Measurements from ENCODE around the gene TCL1B. TPM values are rescaled to one million over a fixed set of nuclear protein-coding genes. Genes with fewer than 3 reads are reported as not detected.

The TCL1B gene
- total and polyA plus RNA-seq, 2 of the 4 experiments (the other 2 are of a cell fraction): not detected

DNA sequence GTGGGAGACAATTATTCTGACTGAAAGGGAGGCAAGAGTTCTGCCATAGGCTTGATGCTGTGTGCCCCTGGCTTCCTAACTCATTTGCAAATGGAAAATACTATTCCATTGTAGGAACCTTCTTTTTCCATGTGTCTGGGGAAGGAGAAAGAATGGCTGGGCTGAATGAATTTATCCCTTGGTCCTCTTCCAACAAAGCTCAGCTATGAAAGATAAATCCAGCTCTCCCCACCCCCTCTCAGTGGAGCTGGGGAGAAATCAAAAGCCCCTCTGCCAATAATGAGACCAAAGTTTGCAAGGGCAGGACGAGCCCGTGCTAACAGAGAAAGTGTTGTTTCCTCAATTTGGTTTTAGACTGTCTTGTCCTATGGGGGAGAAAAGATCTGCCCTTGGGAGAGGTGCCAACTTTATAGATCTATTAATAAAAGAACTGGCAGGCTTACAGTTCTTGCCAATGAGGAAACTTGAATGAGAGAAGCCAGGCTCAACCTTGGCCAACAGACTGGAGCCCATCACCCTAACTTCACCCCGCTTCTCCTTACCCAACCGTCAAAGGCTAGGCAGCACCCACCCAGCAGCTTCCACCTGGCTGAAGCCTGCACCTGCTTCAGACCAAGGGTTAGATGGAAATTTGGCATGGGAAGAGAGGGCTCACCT is 8.9 kb upstream of the TCL1B start:
- ATAC-seq (ENCODE audit: low read depth) (no peak), DNase-seq (no peak)
- Histone ChIP-seq H4K5ac (ENCODE audit: low read depth, low read length) (no peak overlapping the region), H3K27me3 (ENCODE audit: control insufficient read depth, insufficient read depth, low read length) (no peaks in the 10 kb centered on the region), H3K9ac (ENCODE audit: low read depth, low read length) (no peak overlapping the region), H3K56ac (ENCODE audit: extremely low read depth, insufficient read depth, low read length) (no peak overlapping the region), H3K4ac (ENCODE audit: low read depth, low read length) (no peak overlapping the region), H4K91ac (ENCODE audit: insufficient read depth, low read depth, low read length) (no peak overlapping the region), H3K9me3 (ENCODE audit: control insufficient read depth, insufficient read depth, low read length) (no peaks in the 10 kb centered on the region; the same call in 1 of the 2 replicates), H4K20me1 (ENCODE audit: insufficient read depth, low read length) (no peaks in the 10 kb centered on the region), H3K36me3 (ENCODE audit: control insufficient read depth, insufficient read depth, low read length) (no peaks in the 10 kb centered on the region), H3K4me3 (ENCODE audit: insufficient read depth, low read depth, low read length) (no peak overlapping the region), H2BK120ac (ENCODE audit: low read depth, low read length) (no peak overlapping the region), H2AK5ac (ENCODE audit: low read depth, low read length) (no peak overlapping the region), H3K14ac (replicated peaks; ENCODE audit: low read depth, low read length) (no peak overlapping the region), H2BK15ac (ENCODE audit: low read depth, low read length) (no peak overlapping the region), H4K8ac (ENCODE audit: low read depth in 2 of 2, low read length in 2 of 2) (no peak overlapping the region), H3K18ac (ENCODE audit: low read depth, low read length) (no peak overlapping the region), H3K4me1 (ENCODE audit: control insufficient read depth, insufficient read depth, low read length) (no peaks in the 10 kb centered on the region), H2AFZ (replicated peaks; ENCODE audit: low read length, poor library complexity) (no peak overlapping the region), H2AK9ac (replicated peaks; ENCODE audit: low read depth, low read length, poor library complexity) (no peak overlapping the region), H3K9me1 (ENCODE audit: insufficient read depth, low read length) (no peaks in the 10 kb centered on the region), H3K27ac (ENCODE audit: insufficient read depth, low read length) (no peak overlapping the region), H3K79me1 (ENCODE audit: low read depth in 1 of 2, low read length in 2 of 2) (no peaks in the 10 kb centered on the region), H3K23ac (ENCODE audit: low read depth, low read length) (no peak overlapping the region), H3K4me2 (ENCODE audit: low read depth, low read length) (no peak overlapping the region), H2BK5ac (ENCODE audit: low read depth, low read length, poor library complexity, severe bottlenecking) (no peak overlapping the region), H2BK20ac (ENCODE audit: low read depth, low read length) (no peak overlapping the region)
- intact Hi-C loops (cut with micrococcal nuclease): no loop called here
- dilution Hi-C loops (cut with HindIII; ENCODE audit: low sequenced_read_pairs, unreplicated experiment): no loop called here
- POLR2A ChIA-PET (ENCODE audit: unreplicated experiment): no interaction called here
- TF ChIP-seq NFE2L2 (IDR thresholded peaks at IDR 0.05; ENCODE audit: low read depth, low read length) (no peak), BHLHE40 (IDR thresholded peaks at IDR 0.05; ENCODE audit: low read depth, low read length) (no peak), MAFK (IDR thresholded peaks at IDR 0.05; ENCODE audit: low read depth, low read length) (no peak), POLR2A (IDR thresholded peaks at IDR 0.05; ENCODE audit: low read depth, low read length) (no peak), MXI1 (IDR thresholded peaks at IDR 0.05; ENCODE audit: borderline replicate concordance, low read depth, low read length) (no peak), SMC3 (IDR thresholded peaks at IDR 0.05; ENCODE audit: low read depth, low read length) (no peak)
- WGBS, 2 experiments (ENCODE audit: extremely low coverage in 2 of 2, insufficient read length in 1 of 2): no CpG with 5 or more reads among the region's 4 CpGs
- CTCF ChIA-PET: no interaction called here
- in situ Hi-C loops (cut with MboI; ENCODE audit: low sequenced_read_pairs): no loop called here
- BruUV-seq (replicated peaks): no TSS peak

All from IMR-90 (cell line).